Activated naive CD8-positive, alpha-beta T cell (primary cell): ENCODE data around the gene KRABD2.
"Not testable (repeated sequence)": the region's sequence is repeated elsewhere in the genome, so short reads cannot be mapped to it uniquely, and the experiment has no call there.

ENCODE experiments used
- H3K27ac Mint-ChIP-seq: one replicate; pipeline ENCODE4 v1.8.0; 2021; ENCODE audit warnings: mixed read lengths
- H3K27me3 Mint-ChIP-seq: one replicate; pipeline ENCODE4 v1.8.0; 2021; ENCODE audit warnings: mixed read lengths
- H3K36me3 Mint-ChIP-seq: one replicate; pipeline ENCODE4 v1.8.0; 2021; ENCODE audit warnings: mixed read lengths
- H3K4me1 Mint-ChIP-seq: one replicate; pipeline ENCODE4 v1.8.0; 2021; ENCODE audit warnings: low read depth, mixed read lengths
- H3K4me3 Mint-ChIP-seq: one replicate; pipeline ENCODE4 v1.8.0; 2021; ENCODE audit warnings: mild to moderate bottlenecking, mixed read lengths
- H3K9me3 Mint-ChIP-seq: one replicate; pipeline ENCODE4 v1.8.0; 2021; ENCODE audit warnings: low read depth, mixed read lengths

The KRABD2 gene

GRCh38 chr17:8359769-8360168 is 16.7 kb downstream of the KRABD2 start:
- Mint-ChIP-seq H3K27me3 (no peaks in the 10 kb centered on the region), H3K4me1 (peaks cover 12% of the 10 kb centered on the region), H3K9me3 (no peaks in the 10 kb centered on the region)

GRCh38 chr17:8357910-8358309 is 18.6 kb downstream of the KRABD2 start:
- Mint-ChIP-seq H3K9me3 (no peaks in the 10 kb centered on the region), H3K36me3 (no peaks in the 10 kb centered on the region), H3K4me1 (peaks cover 12% of the 10 kb centered on the region), H3K27ac (no peak overlapping the region), H3K27me3 (no peaks in the 10 kb centered on the region), H3K4me3 (no peak overlapping the region)

More at GRCh38 chr17:8359769-8360168, 16.7 kb downstream of the KRABD2 start:
- Mint-ChIP-seq H3K27ac (no peak overlapping the region), H3K36me3 (no peaks in the 10 kb centered on the region), H3K4me3 (no peak overlapping the region)

GRCh38 chr17:8354236-8354635 is 22.3 kb downstream of the KRABD2 start:
- Mint-ChIP-seq H3K4me1 (no peaks in the 10 kb centered on the region), H3K36me3 (no peaks in the 10 kb centered on the region), H3K27me3 (peaks cover 2% of the 10 kb centered on the region), H3K9me3 (no peaks in the 10 kb centered on the region), H3K4me3 (no peak overlapping the region), H3K27ac (no peak overlapping the region)

GRCh38 chr17:8353736-8354135 is 22.8 kb downstream of the KRABD2 start:
- Mint-ChIP-seq H3K36me3 (no peaks in the 10 kb centered on the region), H3K27ac (no peak overlapping the region), H3K4me3 (no peak overlapping the region), H3K4me1 (no peaks in the 10 kb centered on the region), H3K27me3 (peaks cover 2% of the 10 kb centered on the region), H3K9me3 (no peaks in the 10 kb centered on the region)

- Mint-ChIP-seq H3K27me3 (peaks cover 4% of the 10 kb centered on the region), H3K4me1 (no peaks in the 10 kb centered on the region), H3K4me3 (no peak overlapping the region), H3K27ac (no peak overlapping the region), H3K36me3 (no peaks in the 10 kb centered on the region), H3K9me3 (no peaks in the 10 kb centered on the region)
Measured at GRCh38 chr17:8350339-8350738, 26.2 kb downstream of the KRABD2 start.

DNA sequence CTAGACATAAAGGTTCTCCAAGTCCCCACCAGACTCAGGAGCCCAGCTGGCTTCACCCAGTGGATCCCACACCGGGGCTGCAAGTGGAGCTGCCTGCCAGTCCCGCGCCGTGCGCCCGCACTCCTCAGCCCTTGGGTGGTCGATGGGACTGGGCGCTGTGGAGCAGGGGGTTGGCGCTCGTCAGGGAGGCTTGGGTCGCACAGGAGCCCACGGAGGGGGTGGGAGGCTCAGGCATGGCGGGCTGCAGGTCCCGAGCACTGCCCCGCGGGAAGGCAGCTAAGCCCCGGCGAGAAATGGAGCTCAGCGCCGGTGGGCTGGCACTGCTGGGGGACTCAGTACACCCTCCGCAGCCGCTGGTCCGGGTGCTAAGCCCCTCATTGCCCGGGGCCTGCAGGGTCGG is 29.5 kb downstream of the KRABD2 start:
- not testable (repeated sequence) for H3K36me3 Mint-ChIP-seq, H3K27me3 Mint-ChIP-seq, H3K4me3 Mint-ChIP-seq, H3K27ac Mint-ChIP-seq, H3K4me1 Mint-ChIP-seq, H3K9me3 Mint-ChIP-seq

- no peak overlapping the region for H3K27ac Mint-ChIP-seq
- H3K4me3 Mint-ChIP-seq, result no peak overlapping the region
- H3K27me3 Mint-ChIP-seq, result peaks cover 4% of the 10 kb centered on the region
- H3K36me3 Mint-ChIP-seq, result no peaks in the 10 kb centered on the region
- H3K9me3 Mint-ChIP-seq, result no peaks in the 10 kb centered on the region
- no peaks in the 10 kb centered on the region for H3K4me1 Mint-ChIP-seq
Measured at GRCh38 chr17:8345951-8346665, 30.4 kb downstream of the KRABD2 start.

GRCh38 chr17:8345052-8345690 is 31.3 kb downstream of the KRABD2 start:
- Mint-ChIP-seq H3K27me3 (peaks cover 4% of the 10 kb centered on the region), H3K27ac (no peak overlapping the region), H3K9me3 (no peaks in the 10 kb centered on the region), H3K4me3 (no peak overlapping the region), H3K36me3 (no peaks in the 10 kb centered on the region), H3K4me1 (no peaks in the 10 kb centered on the region)

- Mint-ChIP-seq H3K36me3 (no peaks in the 10 kb centered on the region), H3K27ac (no peak overlapping the region), H3K27me3 (no peaks in the 10 kb centered on the region), H3K9me3 (no peaks in the 10 kb centered on the region), H3K4me1 (peaks cover 5% of the 10 kb centered on the region), H3K4me3 (no peak overlapping the region)
Measured at GRCh38 chr17:8341456-8341855, 35.0 kb downstream of the KRABD2 start.

DNA sequence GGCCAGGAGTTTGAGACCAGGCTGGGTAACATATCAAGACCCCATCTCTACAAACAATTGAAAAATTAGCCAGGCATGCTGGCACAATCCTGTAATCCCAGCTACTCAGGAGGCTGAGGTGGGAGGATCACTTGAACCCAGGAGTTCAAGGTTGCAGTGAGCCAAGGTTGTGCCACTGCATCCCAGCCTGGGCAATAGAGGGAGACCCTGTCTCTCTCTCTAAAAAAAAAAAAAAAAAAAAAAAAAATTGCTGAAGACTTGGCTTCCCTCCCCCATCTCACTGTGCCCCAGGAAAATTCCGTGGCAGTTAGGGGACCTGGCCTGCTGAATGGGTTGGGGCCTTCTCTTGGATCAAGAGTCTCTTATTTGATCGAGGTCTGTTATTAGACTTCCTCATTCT is 37.0 kb downstream of the KRABD2 start, which contains the start of gene ODF4:
TSS of gene ODF4 (plus strand) at position 301 of the 400 bp plus-strand sequence. CDS start 212 bp downstream, outside the sequence.
- Mint-ChIP-seq H3K4me1 (peaks cover 5% of the 10 kb centered on the region), H3K4me3 (no peak within 1 kb of the TSS), H3K27me3 (peaks cover 2% of the 10 kb centered on the region), H3K9me3 (no peaks in the 10 kb centered on the region), H3K36me3 (no peaks in the 10 kb centered on the region), H3K27ac (no peak within 1 kb of the TSS)

DNA sequence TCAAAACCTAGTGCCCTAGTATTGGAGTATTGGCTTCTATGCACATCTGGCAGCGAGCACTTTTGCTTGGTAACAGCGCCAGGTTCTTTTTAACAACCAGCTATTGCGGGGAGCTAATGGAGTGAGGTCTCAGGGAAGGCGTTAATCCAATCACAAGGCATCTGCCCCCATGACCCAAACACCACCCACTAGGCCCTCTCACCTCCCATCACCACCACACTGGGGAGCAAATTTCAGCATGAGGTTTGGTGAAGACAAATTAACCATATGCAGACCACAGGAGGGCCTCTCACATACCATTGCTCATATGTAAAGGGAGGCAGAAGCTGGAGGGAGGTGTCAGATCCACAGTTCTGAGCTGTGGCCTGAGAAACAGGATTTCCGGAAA is 37.8 kb downstream of the KRABD2 start:
- Mint-ChIP-seq H3K9me3 (no peaks in the 10 kb centered on the region), H3K4me3 (no peak overlapping the region), H3K27me3 (peaks cover 2% of the 10 kb centered on the region), H3K4me1 (peaks cover 5% of the 10 kb centered on the region), H3K36me3 (no peaks in the 10 kb centered on the region), H3K27ac (no peak overlapping the region)

DNA sequence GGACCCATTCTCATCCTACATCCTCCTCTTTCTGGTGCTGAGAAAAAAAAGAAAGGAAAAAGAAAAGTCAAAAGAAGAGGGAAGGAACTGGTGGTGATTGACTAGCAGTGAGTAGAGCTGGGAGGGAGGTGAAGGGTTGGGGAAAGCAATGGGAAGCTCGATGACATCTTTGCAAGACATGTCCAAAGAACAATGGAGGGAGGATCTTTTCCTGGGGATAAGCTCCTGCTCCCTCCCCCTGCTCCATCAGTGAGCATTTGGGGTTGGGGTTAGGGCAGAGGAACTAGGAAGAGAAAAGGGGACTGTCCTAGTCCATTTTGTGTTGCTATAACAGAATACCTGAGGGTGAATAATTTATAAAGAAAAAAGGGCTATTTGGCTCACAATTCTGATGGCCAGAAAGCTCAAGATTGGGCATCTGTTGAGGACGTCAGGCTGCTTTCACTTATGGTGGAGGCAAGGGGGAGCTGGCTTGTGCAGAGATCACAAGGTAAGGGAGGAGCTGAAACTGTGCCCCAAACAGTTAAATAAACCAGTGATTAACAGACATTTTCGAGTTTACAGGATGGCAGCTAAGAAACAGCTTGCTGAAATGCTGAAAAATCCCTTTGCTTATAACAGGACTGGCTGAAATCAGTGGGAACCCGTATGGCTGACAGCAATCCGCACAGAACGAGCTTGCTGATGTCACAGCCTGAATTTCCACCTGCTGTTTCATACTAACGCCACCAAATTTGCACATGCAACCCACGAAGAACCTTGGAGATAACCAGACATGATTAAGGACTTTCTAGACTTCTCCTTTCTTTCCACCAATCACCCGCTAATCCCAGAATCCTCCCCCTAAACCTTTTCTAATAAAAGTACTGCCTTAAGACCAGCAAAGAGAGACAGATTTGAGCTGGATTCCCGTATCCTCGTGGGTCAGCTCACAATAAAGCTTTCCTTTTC is 38.4 kb downstream of the KRABD2 start:
- Mint-ChIP-seq H3K4me3 (no peak overlapping the region), H3K27me3 (peaks cover 2% of the 10 kb centered on the region), H3K36me3 (no peaks in the 10 kb centered on the region), H3K9me3 (no peaks in the 10 kb centered on the region), H3K4me1 (peaks cover 5% of the 10 kb centered on the region), H3K27ac (no peak overlapping the region)

DNA sequence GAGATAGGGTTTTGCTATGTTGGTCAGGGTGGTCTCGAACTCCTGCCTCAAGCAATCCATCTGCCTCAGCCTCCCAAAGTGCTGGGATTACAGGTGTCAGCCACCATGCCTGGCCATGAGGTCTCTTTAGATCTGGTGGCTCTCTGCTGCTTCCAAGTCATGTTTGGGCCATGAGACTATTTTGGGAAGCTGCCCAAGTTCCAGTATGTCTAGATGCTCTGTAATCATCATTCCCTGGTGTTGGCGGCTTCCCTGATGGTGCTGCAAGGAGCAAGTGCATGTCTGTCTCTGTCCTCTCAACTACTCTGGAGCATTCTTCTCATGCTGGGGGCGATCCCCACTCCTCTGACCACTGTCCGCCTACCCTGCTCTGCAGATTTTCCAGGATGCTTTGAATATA is 43.2 kb downstream of the KRABD2 start:
- Mint-ChIP-seq H3K27ac (no peak overlapping the region), H3K4me3 (no peak overlapping the region), H3K4me1 (peaks cover 3% of the 10 kb centered on the region), H3K36me3 (no peaks in the 10 kb centered on the region), H3K27me3 (peaks cover 2% of the 10 kb centered on the region), H3K9me3 (no peaks in the 10 kb centered on the region)

GRCh38 chr17:8332688-8333087 is 43.8 kb downstream of the KRABD2 start:
- no peaks in the 10 kb centered on the region for H3K9me3 Mint-ChIP-seq
- H3K27me3 Mint-ChIP-seq, result peaks cover 5% of the 10 kb centered on the region
- H3K4me1 Mint-ChIP-seq, result no peaks in the 10 kb centered on the region
- H3K4me3 Mint-ChIP-seq, result no peak overlapping the region
- no peaks in the 10 kb centered on the region for H3K36me3 Mint-ChIP-seq
- no peak overlapping the region for H3K27ac Mint-ChIP-seq

- Mint-ChIP-seq H3K27ac (no peak overlapping the region), H3K4me3 (no peak overlapping the region), H3K9me3 (no peaks in the 10 kb centered on the region), H3K4me1 (peaks cover 3% of the 10 kb centered on the region), H3K36me3 (no peaks in the 10 kb centered on the region), H3K27me3 (peaks cover 5% of the 10 kb centered on the region)
Measured at GRCh38 chr17:8332128-8332527, 44.4 kb downstream of the KRABD2 start.
